GM12875 (cell line): ENCODE results near the gene DYRK3.

Experiments
- H3K4me3 ChIP-seq: one replicate; pipeline ENCODE4 v1.5.1; 2011; ENCODE audit warnings: low read depth, low read length, control low read depth
- CTCF ChIP-seq: IDR thresholded peaks from 2 replicates; pipeline ENCODE4 v1.5.1; 2011; ENCODE audit warnings: low read depth, mild to moderate bottlenecking, control low read depth, inconsistent platforms, low read length, moderate library complexity, borderline replicate concordance; ENCODE audit not compliant: insufficient read depth

The DYRK3 gene

GRCh38 chr1:206666954-206667665 lies 31.8 kb downstream of the DYRK3 start:
- H3K4me3 ChIP-seq = no peak overlapping the region
- TF ChIP-seq CTCF = no peak

DNA sequence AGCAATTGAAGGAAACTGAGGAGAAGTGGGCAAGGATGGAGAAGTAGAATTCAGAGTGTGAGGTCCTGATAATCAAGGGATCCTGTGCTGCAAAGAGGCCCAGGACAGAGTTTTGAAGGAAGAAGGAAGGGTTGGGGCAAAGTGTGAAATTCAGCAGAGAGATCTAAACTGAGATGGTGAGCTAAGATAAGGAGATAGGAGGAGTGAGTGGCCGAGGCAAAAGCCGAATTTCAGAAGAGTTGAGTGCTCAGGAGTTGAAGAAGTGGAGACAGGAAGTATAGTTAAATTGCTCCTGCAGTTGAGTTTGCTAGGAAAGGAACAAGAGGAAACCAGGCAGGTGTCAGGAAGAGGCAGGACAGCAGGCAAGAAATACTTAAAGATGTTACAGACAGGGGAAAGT lies 33.0 kb downstream of the DYRK3 start:
- TF ChIP-seq CTCF = no peak

DNA sequence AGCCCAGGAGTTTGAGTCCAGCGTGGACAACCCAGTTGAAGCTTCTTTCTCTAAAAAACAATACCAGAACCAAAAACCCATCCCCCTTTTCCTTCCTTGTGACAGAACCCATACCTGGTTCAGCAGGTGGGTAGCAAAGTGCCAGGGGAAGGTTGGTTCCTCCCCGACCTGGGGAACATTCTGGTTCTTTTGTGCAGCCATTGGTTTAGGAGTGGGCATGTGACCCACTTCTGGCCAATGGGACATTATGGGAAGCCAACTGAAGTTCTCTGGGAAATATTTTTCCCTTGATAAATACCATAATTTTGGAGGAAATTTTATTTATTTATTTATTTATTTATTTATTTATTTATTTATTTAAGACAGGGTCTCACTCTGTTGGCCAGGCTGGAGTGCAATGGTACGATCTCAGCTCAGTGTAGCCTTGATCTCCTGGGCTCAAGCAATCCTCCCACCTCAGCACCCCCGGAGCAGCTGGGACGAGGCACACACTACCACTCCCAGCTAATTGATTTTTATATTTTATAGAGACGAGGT lies 33.6 kb downstream of the DYRK3 start:
- H3K4me3 ChIP-seq = no peak overlapping the region
- TF ChIP-seq CTCF = no peak

More for the DNA sequence above, 33.0 kb downstream of the DYRK3 start:
- no peak overlapping the region for H3K4me3 ChIP-seq

GRCh38 chr1:206672011-206672688 lies 36.8 kb downstream of the DYRK3 start:
- TF ChIP-seq CTCF = no peak
- no peak overlapping the region for H3K4me3 ChIP-seq

DNA sequence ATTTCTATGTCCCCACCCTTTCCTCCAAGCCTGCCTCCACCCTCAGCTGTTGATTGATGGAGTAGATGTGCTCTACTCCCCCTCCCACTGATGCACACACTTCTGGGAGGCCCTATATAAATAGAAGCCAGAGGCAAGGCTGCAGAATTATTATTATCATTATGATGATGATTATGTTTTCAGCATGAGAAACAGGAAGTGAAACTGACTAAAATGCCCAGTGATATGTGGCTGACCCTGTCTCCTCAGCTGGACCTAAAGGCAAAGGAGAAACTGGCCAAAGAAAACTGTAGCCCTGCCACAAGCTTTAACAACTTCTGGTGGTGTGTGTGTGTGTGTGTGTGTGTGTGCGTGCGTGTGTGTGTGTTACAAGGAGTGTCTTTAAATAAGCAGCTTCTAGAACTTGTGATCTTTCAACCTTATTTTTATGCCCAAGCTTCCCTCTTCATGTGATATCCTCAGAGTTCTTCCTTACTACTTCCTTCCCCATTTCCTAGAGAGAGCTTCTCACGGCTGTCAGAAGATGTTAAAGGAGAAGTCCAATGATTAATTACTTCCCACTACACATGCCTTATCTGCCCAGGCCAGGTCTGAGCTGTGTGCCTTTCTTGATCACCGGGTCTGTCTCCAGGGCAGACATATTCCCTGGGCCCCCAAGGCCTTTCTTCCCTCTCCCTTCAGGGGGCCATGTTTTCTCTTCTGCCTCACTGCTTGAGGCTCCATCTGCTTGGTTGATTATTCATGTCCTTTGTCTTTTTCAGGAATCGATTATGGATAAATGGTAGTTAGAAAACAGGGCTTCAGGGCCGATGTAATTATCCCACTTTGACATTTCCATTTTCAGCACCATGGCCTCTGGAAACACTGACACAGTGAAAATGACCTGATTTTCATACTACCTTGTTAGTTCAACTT lies 37.8 kb downstream of the DYRK3 start:
- H3K4me3 ChIP-seq = peak overlapping the region; percentile 2
- no peak for TF ChIP-seq CTCF

GRCh38 chr1:206674236-206674635 lies 38.9 kb downstream of the DYRK3 start:
- TF ChIP-seq CTCF = no peak
- H3K4me3 ChIP-seq = no peak overlapping the region
